MCF 10A (cell line): ENCODE results near the gene LIG3. TPM values are rescaled to one million over a fixed set of nuclear protein-coding genes. Genes with fewer than 3 reads are reported as not detected.

Experiments
- BruUV-seq: library from RNA; stranded (reverse); fragments of 400-500 nt; replicated peaks from 2 replicates; lab custom pipeline; 2021; lab: Mats Ljungman, UMichigan
- CTCF ChIA-PET: fragments of 300-600 bp; sonication (Branson Sonifier 250); formaldehyde crosslinking; extraction: SDS; loops from one replicate; lab custom pipeline; 2021; ENCODE audit warnings: antibody characterized with exemption, inconsistent platforms; lab: Yijun Ruan, JAX
- POLR2A ChIA-PET: fragments of 300-600, 350-650 bp; sonication (Branson Sonifier 250); formaldehyde crosslinking; extraction: SDS; loops from one replicate; lab custom pipeline; 2020; ENCODE audit warnings: antibody characterized with exemption, inconsistent platforms; lab: Yijun Ruan, JAX
- DNase-seq: peaks from one replicate; pipeline ENCODE4 v3.0.0-alpha.2; 2018; ENCODE audit not compliant: unreplicated experiment
- H3K27ac Mint-ChIP-seq: one replicate; pipeline ENCODE4 v1.8.0; 2022; ENCODE audit warnings: mild to moderate bottlenecking, low read depth, mixed read lengths; ENCODE audit not compliant: unreplicated experiment
- H3K27me3 Mint-ChIP-seq: one replicate; pipeline ENCODE4 v1.8.0; 2022; ENCODE audit warnings: mixed read lengths; ENCODE audit not compliant: insufficient read depth, unreplicated experiment
- H3K36me3 Mint-ChIP-seq: one replicate; pipeline ENCODE4 v1.8.0; 2022; ENCODE audit warnings: mild to moderate bottlenecking, moderate library complexity, mixed read lengths; ENCODE audit not compliant: insufficient read depth, unreplicated experiment
- H3K4me1 Mint-ChIP-seq: one replicate; pipeline ENCODE4 v1.8.0; 2022; ENCODE audit warnings: mixed read lengths; ENCODE audit not compliant: insufficient read depth, unreplicated experiment
- H3K4me3 Mint-ChIP-seq: one replicate; pipeline ENCODE4 v1.8.0; 2022; ENCODE audit warnings: mild to moderate bottlenecking, moderate library complexity, mixed read lengths; ENCODE audit not compliant: unreplicated experiment
- H3K9me3 Mint-ChIP-seq: one replicate; pipeline ENCODE4 v1.8.0; 2022; ENCODE audit warnings: mixed read lengths; ENCODE audit not compliant: unreplicated experiment
- CTCF ChIP-seq: fragments of 200-600 bp; IDR thresholded peaks from one replicate; pipeline ENCODE4 v1.8.0; 2022; ENCODE audit warnings: antibody characterized with exemption, mild to moderate bottlenecking; ENCODE audit not compliant: unreplicated experiment
- intact Hi-C: fragments of 100-400 bp; cut with micrococcal nuclease; formaldehyde crosslinking; loops from 2 replicates; pipeline ENCODE4 v1.14.1; 2022
- total RNA-seq: library from RNA; stranded (reverse); gene quantifications from 2 replicates; pipeline ENCODE4 v1.2.3, GENCODE V29; 2022

LIG3 gene
- total RNA-seq, 1 experiment from 2014 or later, result 39.7 TPM

- BruUV-seq, result no TSS peak
- no peaks in the 10 kb centered on the region for H3K27me3 Mint-ChIP-seq
- H3K27ac Mint-ChIP-seq, result no peak overlapping the region
- DNase-seq, result no peak
- POLR2A ChIA-PET, result interaction anchor here (2.3 kb wide), 1 partner anchor 11 kb away, joined by 5 read pairs; no protein-coding TSS in a partner anchor
- no peak for TF ChIP-seq CTCF
- CTCF ChIA-PET, result interaction anchor here (0.9 to 7.9 kb wide), 3 partner anchors 92 to 119 kb away, joined by 3 to 97 read pairs (median 3); partner anchors contain the start of genes FNDC8 and RAD51D
- no peaks in the 10 kb centered on the region for H3K9me3 Mint-ChIP-seq
- no peak overlapping the region for H3K4me3 Mint-ChIP-seq
- intact Hi-C loops, result no loop called here
- H3K36me3 Mint-ChIP-seq, result peaks cover 36% of the 10 kb centered on the region
- no peaks in the 10 kb centered on the region for H3K4me1 Mint-ChIP-seq
These were observed 21.2 kb downstream of the LIG3 start for GRCh38 chr17:35001549-35001948.

GRCh38 chr17:35002876-35003551 lies 22.7 kb downstream of the LIG3 start:
- CTCF ChIA-PET, result interaction anchor here (0.6 to 1.2 kb wide), 3 partner anchors 61 to 90 kb away, joined by 3 to 4 read pairs (median 3); partner anchors contain the start of gene RFFL
- TF ChIP-seq CTCF, result no peak
- BruUV-seq, result no TSS peak

DNA sequence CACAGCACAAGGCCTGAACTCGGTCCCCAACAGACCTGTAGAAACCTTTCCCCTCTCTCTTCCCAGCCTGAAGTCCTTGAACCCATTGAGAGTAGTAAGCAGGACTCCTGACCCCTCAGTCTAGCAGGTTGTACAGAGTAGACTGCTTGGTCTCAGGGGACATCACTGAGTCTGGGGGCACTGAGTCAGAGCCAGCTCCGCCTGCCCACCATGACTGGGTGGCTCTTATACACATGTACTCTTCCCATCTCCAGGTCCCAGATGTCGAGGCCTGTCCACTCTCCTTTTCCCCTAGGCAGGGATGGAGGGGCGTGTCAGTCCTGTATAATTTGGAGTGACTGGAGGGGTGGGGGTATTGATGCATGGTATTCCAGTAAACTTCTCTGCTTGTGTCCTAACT lies 23.5 kb downstream of the LIG3 start:
- Mint-ChIP-seq H3K27ac (no peak overlapping the region), H3K4me3 (no peak overlapping the region), H3K36me3 (peaks cover 45% of the 10 kb centered on the region), H3K27me3 (no peaks in the 10 kb centered on the region), H3K4me1 (no peaks in the 10 kb centered on the region), H3K9me3 (no peaks in the 10 kb centered on the region)
- BruUV-seq, result no TSS peak
- POLR2A ChIA-PET, result no interaction called here
- no peak for DNase-seq
- TF ChIP-seq CTCF, result no peak
- CTCF ChIA-PET, result interaction anchor here (1.1 kb wide), 1 partner anchor 60 kb away, joined by 4 read pairs; the partner anchor contains the start of gene RFFL
- intact Hi-C loops, result no loop called here

More at GRCh38 chr17:35002876-35003551, 22.7 kb downstream of the LIG3 start:
- peaks cover 39% of the 10 kb centered on the region for H3K36me3 Mint-ChIP-seq
- no peak overlapping the region for H3K4me3 Mint-ChIP-seq
- DNase-seq, result no peak
- no peaks in the 10 kb centered on the region for H3K4me1 Mint-ChIP-seq
- intact Hi-C loops, result no loop called here
- no peaks in the 10 kb centered on the region for H3K27me3 Mint-ChIP-seq
- POLR2A ChIA-PET, result interaction anchor here (0.9 to 2.3 kb wide), 2 partner anchors 10 to 23 kb away, joined by 3 to 5 read pairs; no protein-coding TSS in a partner anchor
- H3K9me3 Mint-ChIP-seq, result no peaks in the 10 kb centered on the region
- peak overlapping the region; percentile 69 for H3K27ac Mint-ChIP-seq

DNA sequence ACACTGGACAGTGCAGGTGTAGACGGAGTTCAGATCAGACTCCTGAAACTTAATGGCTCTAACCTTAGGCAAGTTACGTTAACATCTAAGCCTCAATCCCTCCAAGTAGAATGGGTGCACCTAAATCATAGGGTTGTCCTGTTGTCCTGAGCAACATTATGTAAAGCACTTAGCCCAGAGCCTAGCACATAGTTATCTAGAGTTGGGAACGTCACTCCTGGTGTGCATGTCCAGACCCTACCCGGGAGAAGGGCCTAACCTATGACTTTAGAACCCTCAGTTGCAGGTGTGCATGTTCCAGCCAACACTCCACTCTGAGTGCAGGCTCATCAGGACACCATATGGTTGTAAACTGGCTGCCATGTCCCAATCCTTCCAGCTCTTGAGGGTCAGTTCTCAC lies 26.0 kb downstream of the LIG3 start:
- Mint-ChIP-seq H3K27me3 (no peaks in the 10 kb centered on the region), H3K36me3 (peaks cover 47% of the 10 kb centered on the region), H3K4me1 (no peaks in the 10 kb centered on the region), H3K27ac (no peak overlapping the region), H3K4me3 (no peak overlapping the region), H3K9me3 (no peaks in the 10 kb centered on the region)
- no TSS peak for BruUV-seq
- POLR2A ChIA-PET, result no interaction called here
- CTCF ChIA-PET, result interaction anchor here (0.8 to 1.3 kb wide), 2 partner anchors 113 to 114 kb away, joined by 3 to 6 read pairs; partner anchors contain the start of gene RAD51D
- no peak for DNase-seq
- intact Hi-C loops, result no loop called here
- TF ChIP-seq CTCF, result no peak
